SJSA1 (cell line): ENCODE results near the gene TEC. TPM values are rescaled to one million over a fixed set of nuclear protein-coding genes. Genes with fewer than 3 reads are reported as not detected.

Experiments
- DNase-seq, 2 experiments: peaks; one replicate each; pipeline ENCODE4 v3.0.0-alpha.2; 2015 to 2020; ENCODE audit warnings: low spot score in 2 of 2, low read depth in 1 of 2
- H3K27ac ChIP-seq: fragments of 250-450 bp; sonication (Bioruptor Pico); 2 replicates; pipeline ENCODE4 v1.5.1; 2020; ENCODE audit warnings: mild to moderate bottlenecking, moderate library complexity
- H3K27me3 ChIP-seq: fragments of 250-450 bp; sonication (Bioruptor Pico); replicated peaks from 2 replicates; pipeline ENCODE4 v1.5.1; 2020; ENCODE audit warnings: mild to moderate bottlenecking, moderate library complexity
- H3K36me3 ChIP-seq: fragments of 250-450 bp; sonication (Bioruptor Pico); 2 replicates; pipeline ENCODE4 v1.5.1; 2020; ENCODE audit warnings: mild to moderate bottlenecking
- H3K4me1 ChIP-seq: fragments of 250-450 bp; sonication (Bioruptor Pico); replicated peaks from 2 replicates; pipeline ENCODE4 v1.6.1; 2021; ENCODE audit warnings: mild to moderate bottlenecking
- H3K4me3 ChIP-seq: fragments of 250-450 bp; sonication (Bioruptor Pico); 2 replicates; pipeline ENCODE4 v1.5.1; 2020; ENCODE audit warnings: mild to moderate bottlenecking
- H3K9me3 ChIP-seq: fragments of 250-450 bp; sonication (Bioruptor Pico); replicated peaks from 2 replicates; pipeline ENCODE4 v1.5.1; 2020; ENCODE audit warnings: mild to moderate bottlenecking
- total RNA-seq: library from RNA; depleted of rRNA; stranded (reverse); fragments of >200 nt; shearing (Covaris generic); gene quantifications from 2 replicates; pipeline ENCODE4 v1.2.3, GENCODE V29; 2014; rRNA removed

Gene TEC
- total RNA-seq, 1 experiment from 2014 or later, result 0.05 TPM

DNA sequence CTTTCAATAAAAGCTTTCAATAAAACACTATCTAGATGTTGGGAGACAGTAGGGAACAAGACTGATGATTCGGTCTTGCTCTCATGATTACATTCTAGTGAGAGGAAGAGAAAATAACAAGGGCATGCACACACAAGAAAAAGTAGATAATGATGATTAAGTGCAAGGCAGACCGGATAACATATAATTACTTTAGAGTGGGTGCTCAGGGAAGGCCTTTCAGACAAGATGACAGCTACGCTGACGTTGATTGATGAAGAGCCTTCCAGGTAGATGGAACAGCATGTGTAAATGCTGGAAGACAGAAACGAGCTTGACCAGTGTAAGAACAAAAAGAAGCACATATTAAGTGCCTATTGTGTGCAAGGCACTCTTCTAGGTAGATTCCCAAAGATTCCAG lies 179.0 kb downstream of the TEC start:
- Histone ChIP-seq H3K9me3 (no peaks in the 10 kb centered on the region), H3K27me3 (no peaks in the 10 kb centered on the region), H3K4me1 (peaks cover 10% of the 10 kb centered on the region; the same call in 1 of the 2 replicates), H3K27ac (no peak overlapping the region), H3K36me3 (no peaks in the 10 kb centered on the region), H3K4me3 (no peak overlapping the region)
- DNase-seq, result no peak

DNA sequence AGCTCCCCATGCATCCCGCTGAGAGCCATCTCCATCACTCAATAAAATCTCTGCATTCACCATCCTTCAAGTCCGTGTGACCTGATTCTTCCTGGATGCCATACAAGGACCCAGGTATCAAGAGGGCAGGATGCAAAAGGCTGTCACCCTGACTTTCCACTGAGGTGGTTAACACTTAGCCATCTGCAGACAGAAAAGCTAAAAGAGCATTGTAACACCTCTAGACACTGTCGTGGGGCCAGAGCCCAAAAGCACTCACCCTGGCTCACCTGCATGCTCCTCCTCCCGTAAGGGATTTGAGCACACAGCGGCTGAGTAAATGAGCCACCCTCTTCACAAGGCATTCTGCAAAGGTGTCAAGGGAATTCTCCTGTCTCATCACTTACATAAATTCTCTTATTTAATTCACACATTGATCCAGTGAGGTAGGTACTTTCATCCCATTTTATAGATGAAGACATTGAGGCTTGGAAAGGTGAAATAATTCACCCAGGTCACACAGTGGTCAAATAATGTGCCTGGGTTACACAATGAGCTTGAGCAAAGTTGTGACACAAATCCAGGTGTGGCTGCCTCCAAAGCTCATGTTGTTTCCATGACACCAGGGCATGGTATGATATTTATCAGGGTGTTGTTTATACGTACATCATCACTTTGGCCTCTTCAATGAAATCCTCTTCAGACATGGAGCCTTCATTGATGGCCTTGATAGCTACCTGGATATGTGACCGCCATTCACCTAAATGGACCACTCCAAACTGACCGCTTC lies 183.6 kb downstream of the TEC start:
- Histone ChIP-seq H3K4me1 (peaks cover 5% of the 10 kb centered on the region), H3K27ac (no peak overlapping the region), H3K4me3 (no peak overlapping the region), H3K27me3 (no peaks in the 10 kb centered on the region), H3K9me3 (no peaks in the 10 kb centered on the region), H3K36me3 (no peaks in the 10 kb centered on the region)
- DNase-seq, result no peak

Other genes starting within 250 kb of the TEC start
- 1.9 and 3.0 TPM in 2 replicates for gene TXK, start 135.6 kb downstream of the TEC start, total RNA-seq
- 9.0 and 40.1 TPM in 2 replicates for gene SLAIN2, start 71.7 kb upstream of the TEC start, total RNA-seq
- not detected in 2 replicates for gene SLC10A4, start 213.5 kb upstream of the TEC start, total RNA-seq
- not detected in 2 replicates for gene ZAR1, start 220.4 kb upstream of the TEC start, total RNA-seq